HG03025 (cell line): ENCODE results near the gene PA2G4.

Experiments
- ATAC-seq: cut with Tn5 transposase; IDR thresholded peaks from one replicate; pipeline ENCODE4 v1.9.1; 2021; ENCODE audit warnings: mild to moderate bottlenecking, moderate library complexity; ENCODE audit not compliant: unreplicated experiment, low FRiP score

Gene PA2G4

DNA sequence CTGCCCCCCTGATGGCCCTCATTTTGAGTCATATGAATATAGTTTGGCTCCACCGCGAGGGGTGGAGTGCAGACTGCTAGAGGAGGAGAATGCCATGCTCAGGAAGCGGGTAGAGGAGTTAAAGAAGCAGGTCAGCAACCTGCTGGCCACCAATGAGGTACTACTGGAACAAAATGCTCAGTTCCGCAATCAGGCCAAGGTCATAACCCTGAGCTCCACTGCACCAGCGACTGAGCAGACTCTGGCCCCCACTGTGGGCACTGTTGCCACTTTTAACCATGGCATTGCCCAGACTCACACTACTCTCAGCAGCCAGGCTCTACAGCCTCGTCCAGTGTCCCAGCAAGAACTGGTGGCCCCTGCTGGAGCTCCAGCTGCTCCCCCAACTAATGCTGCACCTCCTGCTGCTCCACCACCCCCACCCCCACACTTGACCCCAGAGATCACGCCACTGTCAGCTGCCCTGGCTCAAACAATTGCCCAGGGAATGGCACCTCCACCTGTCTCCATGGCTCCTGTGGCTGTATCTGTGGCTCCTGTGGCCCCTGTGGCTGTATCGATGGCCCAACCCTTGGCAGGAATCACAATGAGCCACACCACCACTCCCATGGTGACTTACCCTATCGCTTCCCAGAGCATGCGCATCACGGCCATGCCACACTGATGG, 17.0 kb downstream of the PA2G4 start:
- no peak for ATAC-seq

GRCh38 chr12:56122637-56123036, 18.3 kb downstream of the PA2G4 start:
- ATAC-seq: no peak

DNA sequence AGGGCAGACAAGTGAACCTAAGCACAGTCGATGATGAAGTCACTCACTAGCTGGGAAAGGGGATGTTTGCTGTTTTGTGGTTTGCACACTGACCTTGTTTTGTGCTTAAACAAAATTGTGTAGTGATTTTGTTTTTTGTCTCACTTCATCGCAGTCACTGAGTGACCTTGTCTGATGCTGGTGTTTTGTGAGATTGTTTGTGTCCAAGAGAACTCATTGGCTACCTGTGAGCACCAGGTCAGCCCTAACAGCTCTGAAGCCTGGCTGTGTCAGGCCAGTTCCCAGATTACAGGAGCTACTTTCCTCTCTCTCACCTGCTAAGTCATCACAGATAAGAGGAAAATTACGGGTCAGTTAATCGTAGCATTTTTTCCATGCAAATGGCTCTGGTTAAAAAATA, 19.8 kb downstream of the PA2G4 start:
- ATAC-seq: no peak

DNA sequence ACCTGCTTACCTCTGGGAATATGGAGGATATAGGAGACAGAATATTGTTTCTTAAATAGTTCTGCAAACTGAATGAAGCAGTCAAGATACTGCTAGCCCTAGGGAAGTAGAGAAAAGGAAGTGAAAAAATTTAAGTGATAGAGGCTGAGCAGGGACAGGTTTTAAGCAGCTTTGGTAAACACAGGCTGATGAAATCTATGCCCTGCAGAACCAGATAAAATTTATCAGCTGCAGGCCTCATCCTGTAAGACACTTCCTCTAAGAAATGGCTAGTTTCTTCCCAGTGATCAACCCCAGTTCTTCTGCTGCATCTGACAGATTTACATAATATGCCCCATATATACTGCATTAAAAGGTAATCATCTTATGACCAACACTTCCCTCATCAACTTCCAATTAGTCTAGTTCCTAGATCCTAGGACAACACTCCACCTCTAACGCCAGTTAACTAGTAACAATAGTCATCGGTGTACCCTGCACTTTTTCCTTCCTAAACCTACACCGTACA, 22.4 kb downstream of the PA2G4 start:
- no peak for ATAC-seq

DNA sequence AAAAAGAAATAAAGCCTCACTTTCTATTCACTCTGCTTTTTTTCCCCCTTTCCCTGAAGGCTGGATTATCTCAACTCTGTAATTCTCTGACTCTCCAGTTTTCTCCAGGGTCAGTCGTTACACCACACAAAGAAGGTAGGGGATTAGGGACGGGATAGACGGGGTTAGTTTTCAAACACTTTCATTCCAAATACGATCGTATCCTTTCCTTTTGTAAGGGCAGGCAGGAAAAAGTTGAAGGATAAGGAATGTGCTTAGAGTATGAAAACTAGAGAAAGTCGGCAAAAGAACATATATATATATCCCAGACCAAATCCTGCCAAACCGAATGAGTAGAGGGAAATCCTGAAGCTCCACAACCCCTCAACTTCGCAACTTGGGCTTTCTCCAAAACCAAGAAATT, 23.1 kb downstream of the PA2G4 start:
- no peak for ATAC-seq

DNA sequence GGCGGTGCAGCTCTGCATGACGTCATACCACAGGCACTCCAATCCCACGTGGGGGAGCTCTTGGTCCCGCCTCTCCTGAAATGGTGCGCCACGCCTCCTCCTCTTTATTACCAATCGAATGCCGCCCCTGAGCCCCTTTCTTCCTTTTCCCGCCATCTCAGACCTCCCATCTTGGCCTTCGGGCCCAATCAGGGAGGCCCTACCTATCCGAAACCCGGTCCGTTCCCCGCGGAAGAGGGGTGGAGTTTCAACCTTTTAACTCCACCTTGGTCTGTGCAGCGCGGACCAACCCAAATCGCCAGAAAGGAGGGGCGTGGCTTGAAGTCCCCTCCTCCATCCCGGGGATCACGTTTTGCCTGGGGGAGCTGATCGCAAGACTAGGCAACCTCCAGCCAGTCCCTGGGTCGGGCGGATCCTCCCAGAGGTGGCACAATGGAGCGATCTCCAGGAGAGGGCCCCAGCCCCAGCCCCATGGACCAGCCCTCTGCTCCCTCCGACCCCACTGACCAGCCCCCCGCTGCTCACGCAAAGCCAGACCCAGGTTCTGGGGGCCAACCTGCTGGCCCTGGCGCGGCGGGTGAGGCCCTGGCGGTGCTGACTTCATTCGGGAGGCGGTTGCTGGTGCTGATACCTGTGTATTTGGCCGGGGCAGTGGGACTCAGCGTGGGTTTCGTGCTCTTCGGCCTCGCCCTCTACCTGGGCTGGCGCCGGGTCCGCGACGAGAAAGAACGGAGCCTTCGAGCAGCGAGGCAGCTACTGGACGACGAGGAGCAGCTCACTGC, 23.7 kb downstream of the PA2G4 start, which contains the start of gene ESYT1:
Gene ESYT1, plus strand, starts transcription at position 380 of the 782 bp plus-strand sequence. Its CDS starts 53 bp downstream, at position 433.
- peak; percentile 86 for ATAC-seq

GRCh38 chr12:56128670-56129205, 24.4 kb downstream of the PA2G4 start:
- ATAC-seq: no peak

- no peak for ATAC-seq
These were observed 25.0 kb downstream of the PA2G4 start for GRCh38 chr12:56129206-56129941.

DNA sequence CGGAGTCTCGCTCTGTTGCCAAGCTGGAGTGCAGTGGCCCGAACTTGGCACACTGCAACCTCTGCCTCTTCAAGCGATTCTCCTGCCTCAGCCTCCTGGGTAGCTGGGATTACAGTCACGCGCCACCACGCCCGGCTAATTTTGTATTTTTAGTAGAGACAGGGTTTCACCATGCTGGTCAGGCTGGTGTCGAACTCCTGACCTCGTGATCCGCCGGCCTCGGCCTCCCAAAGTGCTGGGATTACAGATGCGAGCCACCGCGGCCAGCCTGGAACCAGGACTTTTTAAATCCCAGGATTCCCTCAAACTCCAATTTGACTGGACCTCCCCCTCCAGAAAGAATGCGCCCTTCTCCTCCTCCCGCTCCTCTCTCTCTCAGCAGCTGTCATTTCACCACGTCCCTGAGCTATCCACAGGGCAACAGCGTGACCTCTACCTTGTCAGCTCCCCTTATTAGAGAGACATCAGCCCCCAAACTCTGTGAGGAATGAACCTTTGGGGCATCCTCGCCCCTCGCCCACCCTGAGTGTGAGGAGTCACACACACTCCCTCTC, 25.7 kb downstream of the PA2G4 start:
- ATAC-seq: no peak

DNA sequence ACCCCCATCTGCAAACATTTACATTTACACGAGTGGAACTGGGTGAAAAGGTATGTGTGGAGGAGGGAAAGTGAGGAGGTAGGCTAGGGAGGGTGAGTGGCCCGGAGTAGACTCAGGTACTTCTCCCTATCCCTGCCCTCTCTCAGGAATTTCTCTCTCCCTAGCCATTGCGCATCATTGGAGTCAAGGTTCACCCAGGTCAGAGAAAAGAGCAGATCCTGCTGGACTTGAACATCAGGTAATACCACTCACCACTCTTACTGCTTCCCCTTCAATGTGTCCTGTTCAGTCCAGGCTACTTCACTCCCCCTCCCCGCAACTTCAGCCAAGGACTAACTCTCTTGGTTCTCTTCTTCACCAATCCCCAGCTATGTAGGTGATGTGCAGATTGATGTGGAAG, 26.5 kb downstream of the PA2G4 start:
- no peak for ATAC-seq

GRCh38 chr12:56134897-56135296, 30.5 kb downstream of the PA2G4 start:
- no peak for ATAC-seq

- no peak for ATAC-seq
These were observed 33.7 kb downstream of the PA2G4 start for GRCh38 chr12:56137853-56138571.

- ATAC-seq: no peak
These were observed 37.8 kb downstream of the PA2G4 start for GRCh38 chr12:56141946-56142784.

DNA sequence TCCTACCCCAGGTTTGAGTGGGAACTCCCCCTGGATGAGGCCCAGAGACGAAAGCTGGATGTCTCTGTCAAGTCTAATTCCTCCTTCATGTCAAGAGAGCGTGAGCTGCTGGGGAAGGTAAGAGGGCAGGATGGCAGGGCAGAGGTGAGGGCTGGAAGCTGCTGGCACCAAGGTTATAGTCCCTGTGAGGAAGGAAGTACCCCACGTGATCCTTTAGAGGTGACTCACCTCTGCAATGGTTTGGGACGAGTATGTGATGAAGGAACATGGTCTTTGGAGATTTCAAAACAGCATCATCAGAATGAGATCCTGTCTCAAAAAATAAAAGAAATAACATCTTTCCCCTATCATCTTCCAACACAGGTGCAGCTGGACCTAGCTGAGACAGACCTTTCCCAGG, 38.9 kb downstream of the PA2G4 start:
- no peak for ATAC-seq

DNA sequence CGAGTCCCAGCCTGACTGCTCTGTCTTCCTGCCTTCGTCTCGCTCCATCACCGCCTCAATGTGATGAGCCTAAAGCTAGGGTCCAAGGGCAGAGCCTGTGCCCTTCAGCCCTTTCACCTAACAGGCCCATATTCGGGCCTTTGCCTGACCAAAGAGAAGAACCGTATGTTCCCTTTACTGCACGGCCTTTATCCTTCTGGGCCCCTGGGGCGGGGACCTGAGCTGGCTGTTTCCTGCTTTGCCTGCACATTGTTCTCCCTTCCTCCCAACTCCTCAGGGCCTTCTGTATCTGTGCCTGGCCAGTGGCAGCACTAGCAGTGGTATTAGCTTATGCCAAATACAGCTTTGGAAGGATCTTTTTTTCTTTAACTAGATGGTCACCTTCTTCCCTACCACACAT, 39.5 kb downstream of the PA2G4 start:
- no peak for ATAC-seq

DNA sequence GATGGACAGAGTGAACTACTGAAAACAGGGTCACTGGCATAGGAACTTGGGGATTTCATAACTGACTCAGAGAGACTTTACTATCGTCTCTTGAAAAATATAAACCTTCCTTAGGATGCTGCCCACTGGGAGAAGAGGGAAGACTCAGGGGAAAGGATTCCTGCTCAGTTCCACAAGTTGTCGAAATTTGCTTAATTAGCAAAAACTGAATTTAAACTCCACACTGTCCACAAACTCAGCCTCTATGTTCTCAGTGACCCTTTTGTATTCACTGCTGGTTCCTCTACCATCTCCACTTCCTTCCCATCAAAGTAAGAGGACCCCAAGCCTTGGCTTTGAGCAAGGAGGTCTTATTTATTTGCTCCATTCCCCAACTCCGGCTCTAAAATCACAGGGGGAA, 40.9 kb downstream of the PA2G4 start:
- no peak for ATAC-seq

DNA sequence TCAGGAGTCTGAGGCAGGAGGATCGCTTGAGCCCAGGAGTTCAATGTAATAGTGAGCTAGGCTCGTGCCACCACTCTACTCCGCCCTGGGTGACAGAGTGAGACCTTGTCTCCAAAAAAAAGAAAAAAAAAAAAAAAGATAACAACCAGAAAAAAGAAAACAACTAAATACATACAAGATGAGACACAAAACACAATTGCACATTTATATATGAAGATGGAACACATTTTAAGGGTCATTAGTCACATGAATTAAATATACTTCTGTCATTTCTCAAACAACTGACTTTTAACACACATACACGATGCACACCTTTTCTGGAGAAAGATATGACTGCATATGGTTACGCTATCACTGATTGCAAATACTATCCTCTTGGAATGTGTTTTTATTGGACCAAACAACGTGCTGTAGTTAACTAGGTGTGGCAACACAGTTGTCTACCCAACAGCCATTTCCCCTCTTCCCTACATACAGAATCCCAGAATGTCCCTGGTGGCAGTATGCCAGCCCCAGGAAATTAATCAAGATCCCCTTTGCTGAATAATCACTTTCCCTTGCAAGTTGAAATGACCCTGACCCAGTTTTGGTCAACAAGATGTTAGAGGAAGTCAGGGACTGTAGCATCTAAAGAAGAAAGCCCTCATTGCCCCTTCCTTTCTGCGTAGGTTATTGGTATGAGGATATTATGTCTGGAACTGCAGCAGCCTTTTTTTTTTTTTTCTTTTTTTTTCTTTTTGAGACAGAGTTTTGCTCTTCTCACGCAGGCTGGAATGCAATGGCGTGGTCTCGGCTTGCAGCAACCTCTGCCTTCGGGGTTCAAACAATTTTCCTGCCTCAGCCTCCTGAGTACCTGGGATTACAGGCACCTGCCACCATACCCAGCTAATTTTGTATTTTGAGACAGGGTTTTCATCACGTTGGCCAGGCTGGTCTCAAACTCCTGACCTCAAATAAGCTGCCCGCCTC, 42.4 kb downstream of the PA2G4 start:
- no peak for ATAC-seq

DNA sequence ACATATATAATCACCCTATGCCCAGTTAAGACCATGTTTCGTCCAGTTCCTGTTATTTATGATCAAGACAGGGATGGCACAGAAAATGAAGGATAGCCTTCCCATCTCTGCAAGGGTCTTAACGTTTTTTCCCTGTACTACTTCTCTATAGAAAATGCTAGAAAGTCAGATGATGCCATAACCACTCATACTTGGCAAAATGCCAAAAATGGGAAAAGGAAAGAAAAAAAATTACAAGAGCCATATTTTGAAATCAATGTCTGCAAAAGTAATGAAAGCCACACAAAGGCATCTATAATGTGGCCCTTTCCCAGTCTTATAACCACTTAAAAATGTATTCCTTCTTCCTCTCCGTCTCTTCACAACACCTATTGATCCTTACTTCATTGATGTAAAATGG, 46.2 kb downstream of the PA2G4 start:
- no peak for ATAC-seq
